Erythroblast (primary cell): ENCODE results near the gene TMEM132C.

ENCODE experiments used
- GATA1 ChIP-seq: IDR thresholded peaks from 2 replicates; pipeline ENCODE4 v1.6.1; 2011; ENCODE audit warnings: low read depth, mild to moderate bottlenecking, control low read depth, low read length, moderate library complexity
- POLR2A ChIP-seq: IDR thresholded peaks from 2 replicates; pipeline ENCODE4 v1.6.1; 2011; ENCODE audit warnings: mild to moderate bottlenecking, low read length

GRCh38 chr12:128224226-128224625, 42.7 kb upstream of the TMEM132C start:
- TF ChIP-seq POLR2A (no peak), GATA1 (no peak)
